Lung microvascular endothelial cell (primary cell): ENCODE measurements around the gene DNM3. TPM values are rescaled to one million over a fixed set of nuclear protein-coding genes. Genes with fewer than 3 reads are reported as not detected.

ENCODE experiments used
- DNase-seq, 2 donors: peaks; one replicate each; pipeline versions ENCODE4 v3.0.0 to v3.0.0-alpha.2; 2010; ENCODE audit warnings: low read depth in 2 of 2
- total RNA-seq: library from RNA; depleted of rRNA; stranded (reverse); fragments of >200 nt; gene quantifications from 2 replicates; pipeline ENCODE4 v1.2.1, GENCODE V29; 2014

The DNM3 gene
- total RNA-seq, 1 donor from 2014 or later, result 4.0 TPM

DNA sequence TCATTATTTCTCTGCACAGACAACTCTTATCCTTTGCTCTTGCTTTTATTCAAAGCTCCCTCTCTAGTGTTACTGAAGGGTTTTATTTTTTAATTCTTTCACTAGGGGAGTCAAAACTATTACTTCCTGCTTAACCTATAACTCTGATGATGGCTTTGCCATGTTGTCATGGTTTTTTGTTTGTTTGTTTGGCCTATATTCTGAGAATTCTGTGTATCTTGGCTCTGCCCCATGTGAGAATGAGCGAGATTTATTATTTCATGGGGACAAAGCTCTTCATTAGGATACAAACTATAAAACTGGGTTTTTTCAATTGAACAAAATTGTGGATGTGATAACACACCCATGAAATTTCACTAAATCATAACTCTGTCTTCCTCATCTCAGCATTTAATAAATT, 388.6 kb downstream of the DNM3 start:
- no peak for DNase-seq

DNA sequence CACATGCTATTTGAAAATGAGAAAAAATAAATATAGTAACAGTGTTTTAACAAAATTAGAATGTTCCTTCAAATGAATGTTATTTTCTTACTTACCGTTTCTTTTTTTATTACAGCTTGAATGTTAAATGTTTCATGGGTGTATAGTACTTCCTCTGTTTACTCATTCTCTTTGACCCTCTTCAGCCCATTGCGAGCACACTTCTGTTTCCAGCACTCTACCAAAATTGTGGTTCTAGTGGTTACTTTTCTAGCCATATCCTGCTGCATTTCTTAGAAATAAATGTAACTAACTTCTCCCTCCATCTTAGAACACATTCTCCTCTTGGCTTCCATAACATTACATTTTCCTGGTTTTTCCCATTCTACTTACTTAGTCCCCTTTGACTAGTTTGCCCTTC, 389.2 kb downstream of the DNM3 start:
- no peak for DNase-seq

DNA sequence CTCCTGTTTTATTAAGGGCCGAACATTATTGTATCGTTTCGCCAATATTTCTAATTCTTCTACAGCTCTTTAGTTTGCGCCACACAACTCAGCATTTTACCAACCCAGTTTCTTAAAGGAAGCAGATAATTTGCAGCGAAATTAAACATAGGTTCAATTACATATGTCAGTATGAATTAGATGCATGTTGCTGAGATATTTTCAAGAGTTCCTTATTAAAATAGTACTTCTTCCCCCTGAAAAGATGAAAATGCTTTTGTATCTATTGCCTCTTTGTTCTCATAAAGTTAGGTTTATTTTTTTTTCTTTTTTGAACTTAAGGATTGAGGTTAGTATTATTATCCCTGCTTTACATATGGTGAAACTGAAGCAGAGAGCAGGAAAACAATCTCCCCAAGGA, 395.7 kb downstream of the DNM3 start:
- no peak for DNase-seq

DNA sequence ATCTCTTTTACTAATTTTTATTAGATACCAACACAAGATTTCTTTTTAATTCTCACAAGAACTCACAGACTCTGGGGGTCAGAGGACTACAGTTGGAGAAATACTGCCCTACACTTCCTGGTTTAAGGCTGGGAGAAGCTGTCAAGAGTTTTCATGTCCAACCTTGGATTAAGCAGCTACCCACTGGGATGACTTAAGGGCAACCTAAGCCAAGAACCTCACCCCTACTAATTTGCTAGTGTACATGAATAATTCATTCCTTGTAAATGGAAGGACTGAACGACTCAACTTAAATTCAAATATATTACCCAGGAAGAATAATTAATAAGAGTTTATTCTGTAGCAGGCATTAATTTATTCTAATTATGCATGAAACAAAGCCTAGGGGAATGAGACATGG, 396.9 kb downstream of the DNM3 start:
- DNase-seq, result no peak

DNA sequence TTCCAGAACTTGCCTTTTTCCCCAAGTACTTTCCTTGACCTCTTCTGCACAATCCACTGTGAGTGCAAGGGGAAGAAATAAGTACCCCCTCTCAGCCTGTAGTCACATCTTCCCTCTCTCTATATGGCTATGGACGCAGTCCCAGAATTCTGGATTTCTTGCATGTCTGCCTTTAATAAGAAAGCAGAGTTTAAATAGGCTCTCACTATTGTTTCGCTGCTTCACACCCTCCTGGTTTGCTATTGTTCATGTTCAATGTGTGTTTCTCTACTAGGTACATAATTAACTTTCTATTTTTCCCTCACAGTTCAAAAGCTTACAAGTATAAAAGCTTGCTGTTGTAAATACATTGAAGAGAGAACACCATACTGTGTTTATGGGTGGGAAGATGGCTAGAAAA, 397.7 kb downstream of the DNM3 start:
- no peak for DNase-seq

DNA sequence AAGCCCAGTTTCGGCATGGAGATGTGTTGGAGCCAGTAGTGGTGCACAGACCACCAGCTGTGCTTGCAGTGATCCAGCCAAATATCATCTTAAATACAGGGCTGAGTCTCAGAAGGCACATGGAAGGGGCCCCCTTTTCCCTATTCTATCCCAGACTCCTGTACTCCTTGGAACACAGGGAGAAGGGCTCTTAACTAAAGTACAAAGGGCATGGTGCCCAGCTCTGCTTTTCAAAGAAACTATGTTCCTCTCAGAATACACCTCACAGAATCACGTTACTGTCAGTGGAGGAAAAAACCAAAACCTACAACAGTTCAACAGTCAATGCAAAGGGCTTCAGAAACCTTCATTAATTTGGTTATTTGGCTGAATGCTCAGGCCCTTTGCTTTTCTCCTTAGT, 398.6 kb downstream of the DNM3 start:
- DNase-seq, result no peak

DNA sequence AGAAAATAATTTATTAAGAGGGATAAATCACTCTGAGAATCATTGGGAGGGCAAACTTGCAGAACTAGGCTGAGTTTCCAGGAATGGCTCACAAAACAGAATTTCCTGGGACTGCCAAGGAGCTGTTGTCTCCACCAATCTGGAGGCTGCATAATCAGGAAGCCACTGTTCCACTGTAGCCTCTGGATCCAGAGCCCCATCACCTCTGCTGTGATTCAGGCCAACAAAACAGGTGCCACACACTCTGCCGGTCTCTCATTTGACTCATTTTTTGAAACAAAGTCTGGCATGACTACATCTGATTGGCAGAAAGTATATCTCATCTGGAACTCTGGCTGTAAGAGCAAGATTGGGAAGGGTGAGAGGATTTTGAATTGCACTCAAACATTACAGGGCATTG, 400.2 kb downstream of the DNM3 start:
- no peak for DNase-seq

DNA sequence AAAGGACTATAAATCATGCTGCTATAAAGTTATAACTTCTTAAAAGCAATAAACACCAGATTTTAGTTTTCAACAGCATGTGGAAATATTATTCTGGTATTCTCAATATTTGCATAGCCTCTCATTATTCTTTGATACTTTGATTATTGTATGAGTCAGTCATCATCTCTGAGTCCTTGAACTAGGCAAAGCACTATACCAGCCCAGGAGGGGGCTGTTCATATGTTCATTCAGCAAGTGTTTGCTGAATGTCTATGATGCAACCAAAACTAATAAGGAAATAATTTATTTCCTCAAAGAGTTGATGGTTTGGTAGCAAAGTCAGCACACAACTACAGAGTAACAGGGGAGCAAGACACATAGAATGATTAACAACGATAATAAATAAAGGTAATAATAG, 403.6 kb downstream of the DNM3 start:
- no peak for DNase-seq

DNA sequence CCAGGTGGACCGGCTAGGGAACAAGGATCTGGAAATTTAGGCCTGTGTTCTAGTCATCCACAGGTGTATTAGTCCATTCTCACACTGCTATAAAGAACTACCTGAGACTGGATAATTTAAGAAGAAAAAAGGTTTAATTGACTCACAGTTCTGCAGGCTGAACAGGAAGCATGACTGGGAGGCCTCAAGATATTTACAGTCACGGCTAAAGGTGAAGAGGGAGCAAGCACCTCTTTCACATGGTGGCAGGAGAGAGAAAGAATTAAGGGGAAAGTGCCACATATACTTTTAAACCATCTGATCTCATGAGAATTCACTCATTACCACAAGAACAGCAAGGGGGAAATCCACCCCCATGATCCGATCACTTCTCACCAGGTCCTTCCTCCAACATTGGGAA, 404.5 kb downstream of the DNM3 start:
- no peak for DNase-seq

DNA sequence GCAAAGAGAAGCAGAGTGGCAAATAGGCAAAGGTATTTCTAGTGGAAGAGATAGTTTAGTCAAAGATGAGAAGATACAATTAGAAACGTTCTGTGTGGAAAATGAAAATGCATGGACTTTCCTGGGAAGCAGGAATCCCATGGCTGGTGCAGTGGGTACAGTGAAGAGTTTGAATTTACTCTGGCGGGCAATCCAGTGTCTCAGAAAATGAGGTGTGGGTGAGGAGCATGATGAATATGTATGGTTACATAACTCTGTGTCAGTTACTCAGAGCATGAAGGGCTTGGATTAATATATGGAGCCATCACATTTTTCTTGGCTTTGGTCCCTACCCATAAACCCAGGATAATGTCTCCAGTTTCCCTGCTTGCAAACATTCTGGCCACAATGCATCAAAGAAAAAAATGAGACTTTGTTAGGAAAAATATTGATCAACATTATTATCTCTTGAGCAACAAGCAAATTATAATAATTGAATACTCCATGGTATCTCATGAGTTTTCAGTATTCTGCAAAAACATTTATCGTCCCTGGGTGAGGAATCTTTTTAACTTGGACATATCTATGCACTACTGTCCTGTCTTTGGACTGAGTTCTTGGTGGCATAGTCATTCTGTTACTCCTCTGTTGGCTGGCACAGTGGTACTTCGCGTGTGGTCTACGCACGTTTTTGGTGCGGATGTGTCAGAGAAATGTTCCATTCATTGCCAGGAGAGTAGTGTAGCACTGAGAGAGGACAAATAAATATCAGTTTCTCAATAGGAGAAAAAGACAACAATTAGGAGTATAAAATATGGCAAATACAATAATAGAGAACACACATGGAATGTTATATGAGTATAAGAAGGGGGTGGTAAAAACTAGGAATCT, 405.5 kb downstream of the DNM3 start:
- no peak for DNase-seq

DNA sequence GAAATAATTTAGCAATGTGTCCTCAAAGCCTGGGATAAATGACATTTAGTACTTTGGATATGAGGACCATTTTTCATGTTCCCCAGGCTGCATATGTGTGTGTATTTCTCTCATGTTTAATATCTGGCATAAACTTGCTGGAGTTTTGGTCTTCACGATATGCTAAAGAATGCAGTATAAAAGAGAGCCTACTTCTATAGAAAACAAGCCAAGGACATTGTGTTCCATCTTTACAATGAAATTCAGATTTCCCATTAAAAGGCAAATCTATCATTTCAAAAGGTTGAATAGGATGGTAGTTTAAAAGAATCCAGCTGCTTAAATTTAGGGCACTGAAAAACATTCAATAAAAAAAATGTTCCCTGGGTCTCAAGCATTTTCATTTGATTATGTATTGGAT, 410.2 kb downstream of the DNM3 start:
- DNase-seq, result no peak

DNA sequence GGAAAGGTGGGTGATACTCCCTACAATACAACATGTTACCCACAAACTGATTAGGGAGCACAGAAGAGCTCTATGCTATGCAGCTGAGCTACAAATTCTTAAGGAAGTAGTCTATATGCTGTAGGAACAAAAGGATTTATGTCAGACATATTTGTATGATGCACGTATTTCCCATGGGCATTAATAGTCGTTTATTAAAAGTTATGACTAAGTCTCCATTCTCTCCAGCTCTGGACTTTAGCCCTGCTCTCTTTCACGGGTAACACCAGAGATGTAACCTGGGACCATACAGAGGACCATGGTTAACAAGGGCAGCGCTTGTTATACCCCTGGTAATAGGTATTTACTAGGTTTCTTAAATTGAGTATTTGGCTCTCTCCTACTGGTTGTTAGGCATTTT, 411.0 kb downstream of the DNM3 start:
- no peak for DNase-seq

DNA sequence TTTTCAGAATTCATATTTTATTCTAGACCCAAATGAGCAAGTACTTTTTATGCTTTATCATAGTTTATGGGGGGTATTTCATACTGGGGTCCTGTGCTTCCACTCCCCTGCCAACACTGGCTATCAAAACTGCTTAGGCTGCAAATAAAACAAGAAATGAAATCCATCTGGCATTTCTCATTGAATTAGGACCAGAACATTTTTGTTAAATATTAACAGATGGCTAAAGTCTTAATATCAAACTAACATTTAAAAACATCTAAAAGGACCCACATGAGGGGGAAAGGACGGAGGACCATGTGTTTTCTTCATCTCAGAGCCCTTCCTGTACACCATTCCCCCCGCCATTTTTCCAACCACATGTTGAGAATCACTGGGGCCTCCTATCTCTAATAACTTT, 411.7 kb downstream of the DNM3 start:
- DNase-seq, result no peak

DNA sequence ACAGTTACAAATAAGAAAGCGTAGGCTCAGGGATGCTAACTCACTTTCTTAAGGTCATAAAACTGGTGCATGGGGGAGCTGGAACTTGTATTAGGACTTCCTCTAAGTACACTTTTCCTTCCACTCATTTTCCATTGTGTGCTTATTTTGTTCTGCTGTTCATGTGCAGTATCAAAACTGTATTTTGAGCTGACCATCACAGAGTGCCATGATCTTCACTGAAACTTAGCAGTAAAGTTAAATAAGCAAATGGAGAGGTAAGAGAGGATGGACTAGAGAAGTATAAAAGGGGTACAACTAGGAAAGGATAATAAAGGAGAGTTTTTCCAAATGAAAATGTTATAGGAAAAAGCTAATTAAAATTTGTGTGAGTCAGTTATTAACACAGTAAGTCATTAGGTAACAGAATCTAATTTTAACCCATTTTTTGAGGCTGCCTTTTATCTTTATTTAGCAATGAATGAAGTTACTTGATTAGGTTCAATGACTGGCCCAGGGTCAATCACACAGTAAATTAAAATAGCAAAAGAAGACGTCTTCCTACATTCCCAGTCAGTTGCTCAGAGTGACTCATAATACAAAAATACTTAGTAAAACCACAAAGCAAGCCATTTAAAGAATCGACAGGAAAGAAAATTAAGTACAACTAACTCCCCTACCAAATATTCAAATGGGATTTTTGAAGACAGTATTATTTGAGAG, 413.4 kb downstream of the DNM3 start:
- peak in 1 of 2 donors; percentile 82 for DNase-seq

DNA sequence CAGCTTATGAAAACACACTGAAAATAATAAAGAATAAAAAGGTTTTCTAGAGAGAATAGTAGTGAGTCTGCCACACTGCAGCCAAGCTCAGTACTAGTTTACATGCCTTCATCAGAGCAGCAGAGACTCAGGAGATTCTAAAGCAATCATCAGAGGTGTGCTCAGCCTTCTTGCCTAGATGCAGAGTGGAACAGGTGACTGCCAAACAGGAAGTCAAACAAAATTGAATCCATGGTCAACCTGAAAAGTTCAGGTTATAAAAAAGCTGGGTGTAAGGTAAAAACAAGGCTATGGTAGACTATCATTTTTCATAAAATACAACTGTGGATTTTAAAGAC, 413.9 kb downstream of the DNM3 start:
- DNase-seq, result no peak

DNA sequence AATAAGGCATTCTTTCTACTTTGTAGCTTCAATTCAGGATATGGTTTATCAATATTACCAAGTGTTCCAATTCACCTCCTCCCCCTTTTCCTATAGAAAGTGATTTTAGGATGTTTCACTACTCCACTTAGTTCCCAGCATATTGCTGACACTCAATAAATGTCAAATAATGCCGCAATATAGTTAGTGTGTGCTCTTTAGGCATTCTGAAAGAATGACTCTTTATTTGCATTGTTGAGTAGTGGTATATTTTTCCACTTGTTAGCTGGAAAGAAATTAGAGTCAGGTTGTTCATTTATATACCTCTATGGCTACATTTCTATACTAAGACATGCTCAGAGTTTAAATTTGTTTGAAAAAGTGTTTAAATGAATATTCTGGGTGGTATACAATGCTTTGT, 424.6 kb downstream of the DNM3 start:
- DNase-seq, result no peak

DNA sequence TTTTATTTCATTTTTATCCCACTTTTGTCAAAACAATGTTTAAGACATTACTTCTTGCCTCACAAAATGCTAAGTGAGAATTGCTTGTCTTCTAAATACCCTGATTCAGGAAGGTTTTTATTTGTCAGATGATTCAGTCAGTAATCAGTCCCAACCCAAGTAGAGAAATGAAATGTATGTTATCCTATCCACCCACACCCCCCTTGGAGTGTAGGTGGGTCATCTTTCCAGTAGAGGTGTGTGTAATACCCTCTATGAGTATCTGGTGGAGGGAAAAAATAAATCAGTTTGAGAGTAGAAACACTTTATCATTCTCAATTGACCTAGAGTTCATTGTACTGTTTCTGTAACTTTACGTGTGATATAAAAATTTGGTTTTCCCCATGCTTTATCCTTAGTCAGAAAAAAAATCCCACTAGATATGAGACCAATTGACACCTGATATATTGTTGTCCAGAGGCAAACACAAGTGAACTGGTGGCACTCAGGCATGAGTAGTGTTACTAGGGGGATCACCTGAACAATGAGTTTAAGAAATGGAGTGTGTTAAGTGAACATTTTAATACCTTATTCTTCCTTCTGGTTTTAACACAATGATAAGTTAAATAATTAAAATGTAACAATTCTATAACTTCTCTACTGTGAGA, 425.4 kb downstream of the DNM3 start:
- no peak for DNase-seq

DNA sequence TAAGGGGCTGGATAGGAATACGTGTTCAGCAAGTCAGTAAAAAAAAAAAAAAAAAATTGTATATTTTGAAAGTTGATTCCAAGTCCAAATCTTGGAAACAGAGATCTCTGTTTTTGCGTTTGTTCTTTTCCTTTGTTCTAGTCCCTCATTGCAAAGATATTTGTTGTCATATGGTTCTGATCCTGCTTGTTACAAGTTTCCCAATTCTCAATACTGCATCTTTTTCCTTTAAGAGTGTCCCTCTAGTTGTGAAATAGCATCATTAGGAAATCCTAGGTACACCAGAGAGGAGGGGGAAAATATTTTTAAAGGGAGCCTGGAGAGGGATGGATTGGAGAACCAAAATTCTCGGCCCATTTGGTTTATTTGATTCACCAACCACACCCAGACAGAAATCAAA, 426.9 kb downstream of the DNM3 start:
- no peak for DNase-seq

DNA sequence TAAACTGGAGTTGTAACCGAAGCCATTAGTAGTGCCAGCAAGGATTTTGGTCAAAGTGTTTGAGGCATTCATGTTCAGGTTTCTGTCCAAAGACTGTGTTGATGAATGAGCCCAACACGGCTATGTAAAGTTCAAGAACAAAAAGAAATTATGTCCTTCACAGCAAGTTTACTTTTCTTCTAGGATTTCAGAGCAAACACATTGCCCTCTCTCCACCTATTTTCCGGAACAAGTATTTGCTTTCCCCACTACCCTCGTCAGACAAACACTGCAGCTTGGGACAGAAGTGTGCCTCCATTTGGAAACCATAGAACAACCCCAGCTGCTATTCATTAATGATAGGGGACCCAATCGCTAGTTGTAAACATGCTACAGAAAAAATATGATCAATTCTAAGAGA, 427.8 kb downstream of the DNM3 start:
- no peak for DNase-seq

DNA sequence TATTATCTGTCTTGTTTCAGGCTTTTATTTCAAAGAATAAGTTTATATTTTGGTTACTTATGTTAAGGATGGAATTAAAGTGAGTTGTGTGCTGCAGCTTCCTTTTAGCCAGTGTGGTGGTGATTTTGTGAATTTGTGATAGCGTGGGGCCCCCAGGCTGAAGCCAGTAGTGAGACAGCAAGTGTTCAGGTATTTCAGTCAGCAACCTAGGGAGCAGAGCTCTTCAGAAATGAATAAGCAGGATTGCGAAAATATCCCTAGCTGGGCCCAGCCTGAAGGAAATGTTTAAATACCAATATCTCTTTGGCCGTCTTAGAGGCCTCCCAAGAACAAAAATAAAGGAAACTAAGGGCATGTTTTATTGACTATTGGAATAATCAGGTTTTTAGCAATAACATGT, 428.3 kb downstream of the DNM3 start:
- DNase-seq, result no peak

DNA sequence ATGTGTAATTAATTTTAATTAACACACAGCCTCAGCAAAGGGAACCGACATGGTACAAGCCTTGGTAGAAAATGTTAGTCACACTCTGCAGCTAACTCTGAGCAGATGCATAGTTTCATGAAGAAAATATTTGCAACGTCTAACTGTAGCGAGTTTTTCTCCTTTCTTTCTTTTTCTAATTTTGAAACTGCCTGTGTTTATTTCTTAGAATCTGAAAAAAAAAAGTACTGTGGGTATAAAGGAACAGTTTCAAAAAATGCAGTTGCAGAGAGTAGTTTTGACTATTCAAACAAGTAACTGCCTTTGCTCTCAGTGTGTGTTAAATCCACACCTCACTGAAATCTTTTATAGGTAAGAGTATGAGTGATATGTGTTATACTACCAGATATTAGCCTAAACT, 429.3 kb downstream of the DNM3 start:
- DNase-seq, result no peak

DNA sequence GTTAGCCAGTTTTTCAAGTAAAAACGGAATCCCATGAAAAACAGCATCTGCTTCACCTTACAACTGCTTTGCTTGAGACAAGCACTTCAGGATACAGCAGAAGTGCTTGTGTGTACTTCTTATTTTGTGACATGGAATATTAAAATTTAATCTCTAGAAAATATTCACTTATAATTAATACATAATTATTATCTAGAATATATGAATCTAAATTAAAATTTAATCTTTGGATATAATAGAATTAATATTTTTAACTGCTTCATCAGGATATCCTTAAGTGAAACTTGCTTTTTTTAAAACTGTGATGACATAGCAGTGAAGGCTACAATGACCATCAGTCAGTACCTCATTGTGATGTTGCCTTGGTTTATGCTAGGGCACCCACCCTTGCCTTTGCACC, 430.8 kb downstream of the DNM3 start:
- DNase-seq, result no peak
